Measurements from ENCODE around the gene MPHOSPH9. TPM values are rescaled to one million over a fixed set of nuclear protein-coding genes. Genes with fewer than 3 reads are reported as not detected.
"Not testable (repeated sequence)": the region's sequence is repeated elsewhere in the genome, so short reads cannot be mapped to it uniquely, and the experiment has no call there.

MPHOSPH9 gene
- total and polyA plus RNA-seq, 4 donors: 4.9 to 51.0 (median 32.7) TPM

- no peak for DNase-seq (ENCODE audit: low spot score)
- peaks cover 13 to 18% (median 15%) of the 10 kb centered on the region in 4 donors for H3K36me3 ChIP-seq (ENCODE audit: control insufficient read depth in 4 of 4, insufficient read depth in 3 of 4, low read depth in 1 of 4, low read length in 3 of 4)
- H3K4me1 ChIP-seq (ENCODE audit: control insufficient read depth in 4 of 4, insufficient read depth in 4 of 4, low read length in 3 of 4): peaks cover 7 to 10% (median 9%) of the 10 kb centered on the region in 4 donors
- H3K9ac ChIP-seq (ENCODE audit: low read depth in 1 of 2, low read length in 2 of 2): no peak overlapping the region
- no peaks in the 10 kb centered on the region for H3K9me3 ChIP-seq (ENCODE audit: control insufficient read depth in 4 of 4, low read length in 3 of 4)
- H3K27ac ChIP-seq (ENCODE audit: low read depth in 1 of 2, low read length in 2 of 2): peak overlapping the region in 1 of 2 donors; percentile 50
- TF ChIP-seq SP1 (IDR thresholded peaks at IDR 0.05): no peak
- no peak for TF ChIP-seq JUND (IDR thresholded peaks at IDR 0.05)
- no peak for TF ChIP-seq CTCF (IDR thresholded peaks at IDR 0.05; ENCODE audit: low read depth, low read length, missing input control)
- peak; percentile 45 for TF ChIP-seq YY1 (IDR thresholded peaks at IDR 0.05)
- WGBS: 61% methylated on average over 13 of the region's 13 CpGs
- no peaks in the 10 kb centered on the region for H3K27me3 ChIP-seq (ENCODE audit: control insufficient read depth in 4 of 4, insufficient read depth in 4 of 4, low read length in 3 of 4)
- no peak overlapping the region for H3K4me3 ChIP-seq (ENCODE audit: low read depth in 1 of 3, low read length in 3 of 3)
These were observed 17.8 kb upstream of the MPHOSPH9 start for GRCh38 chr12:123250471-123251383.

- H3K9ac ChIP-seq (ENCODE audit: low read depth in 1 of 2, low read length in 2 of 2); H3K36me3 ChIP-seq (ENCODE audit: control insufficient read depth in 4 of 4, insufficient read depth in 3 of 4, low read depth in 1 of 4, low read length in 3 of 4); H3K9me3 ChIP-seq (ENCODE audit: control insufficient read depth in 4 of 4, low read length in 3 of 4); DNase-seq (ENCODE audit: low spot score); H3K4me3 ChIP-seq (ENCODE audit: low read depth in 1 of 3, low read length in 3 of 3); H3K27me3 ChIP-seq (ENCODE audit: control insufficient read depth in 4 of 4, insufficient read depth in 4 of 4, low read length in 3 of 4); H3K27ac ChIP-seq (ENCODE audit: low read depth in 1 of 2, low read length in 2 of 2): not testable (repeated sequence)
- H3K4me1 ChIP-seq (ENCODE audit: control insufficient read depth in 4 of 4, insufficient read depth in 4 of 4, low read length in 3 of 4): peaks cover 7 to 10% (median 9%) of the 10 kb centered on the region in 4 donors
- 98% methylated on average over 26 of the region's 26 CpGs for WGBS
These were observed 16.2 kb upstream of the MPHOSPH9 start for GRCh38 chr12:123248996-123249741.

- H3K4me1 ChIP-seq (ENCODE audit: control insufficient read depth in 4 of 4, insufficient read depth in 4 of 4, low read length in 3 of 4): peaks cover 7 to 10% (median 9%) of the 10 kb centered on the region in 4 donors
- not testable (repeated sequence) for H3K27me3 ChIP-seq (ENCODE audit: control insufficient read depth in 4 of 4, insufficient read depth in 4 of 4, low read length in 3 of 4); H3K9ac ChIP-seq (ENCODE audit: low read depth in 1 of 2, low read length in 2 of 2); DNase-seq (ENCODE audit: low spot score); H3K27ac ChIP-seq (ENCODE audit: low read depth in 1 of 2, low read length in 2 of 2); H3K36me3 ChIP-seq (ENCODE audit: control insufficient read depth in 4 of 4, insufficient read depth in 3 of 4, low read depth in 1 of 4, low read length in 3 of 4); H3K9me3 ChIP-seq (ENCODE audit: control insufficient read depth in 4 of 4, low read length in 3 of 4); H3K4me3 ChIP-seq (ENCODE audit: low read depth in 1 of 3, low read length in 3 of 3)
- WGBS: over 99% methylated on average over 2 of the region's 2 CpGs
These were observed 15.2 kb upstream of the MPHOSPH9 start for GRCh38 chr12:123248129-123248528.

DNA sequence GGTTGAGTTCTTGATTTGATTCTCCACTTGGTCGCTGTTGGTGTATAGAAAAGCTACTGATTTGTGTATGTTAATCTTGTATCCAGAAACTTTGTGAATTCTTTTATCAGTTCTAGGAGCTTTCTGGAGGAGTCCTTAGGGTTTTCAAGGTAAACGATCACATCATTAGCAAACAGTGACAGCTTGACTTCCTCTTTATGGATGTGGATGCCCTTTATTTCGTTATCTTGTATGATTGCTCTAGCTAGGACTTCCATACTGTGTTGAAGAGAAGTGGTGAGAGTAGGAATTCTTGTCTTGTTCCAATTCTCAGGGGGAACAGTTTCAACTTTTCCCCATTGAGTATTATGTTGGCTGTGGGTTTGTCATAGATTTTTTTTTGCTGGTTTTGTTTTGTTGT, 12.7 kb upstream of the MPHOSPH9 start:
- Histone ChIP-seq H3K4me1 (ENCODE audit: control insufficient read depth in 4 of 4, insufficient read depth in 4 of 4, low read length in 3 of 4) (peaks cover 0 to 7% (median 3%) of the 10 kb centered on the region in 4 donors), H3K9ac (ENCODE audit: low read depth in 1 of 2, low read length in 2 of 2) (no peak overlapping the region), H3K4me3 (ENCODE audit: low read depth in 1 of 3, low read length in 3 of 3) (no peak overlapping the region), H3K9me3 (ENCODE audit: control insufficient read depth in 4 of 4, low read length in 3 of 4) (no peaks in the 10 kb centered on the region), H3K36me3 (ENCODE audit: control insufficient read depth in 4 of 4, insufficient read depth in 3 of 4, low read depth in 1 of 4, low read length in 3 of 4) (peaks cover 0 to 3% (median under 1%) of the 10 kb centered on the region in 4 donors), H3K27me3 (ENCODE audit: control insufficient read depth in 4 of 4, insufficient read depth in 4 of 4, low read length in 3 of 4) (no peaks in the 10 kb centered on the region), H3K27ac (ENCODE audit: low read depth in 1 of 2, low read length in 2 of 2) (no peak overlapping the region)
- 91% methylated on average over 3 of the region's 3 CpGs for WGBS
- no peak for TF ChIP-seq TAF1 (conservative IDR thresholded peaks at IDR 0.05)
- no peak for TF ChIP-seq FOXA2 (IDR thresholded peaks at IDR 0.05)
- TF ChIP-seq SP1 (IDR thresholded peaks at IDR 0.05): no peak
- no peak for DNase-seq (ENCODE audit: low spot score)

Measured in liver (tissue), 9 donors.